ENCODE results near the gene APPL2.

GRCh38 chr12:105253866-105254513 lies 18.0 kb upstream of the APPL2 start:
- no peak for TF ChIP-seq TOX (CRISPR knock-in tag; IDR thresholded peaks at IDR 0.05; ENCODE audit: borderline replicate concordance)
- no peak for TF ChIP-seq TSHZ2 (CRISPR knock-in tag; IDR thresholded peaks at IDR 0.05)
